ENCODE data around the gene SCN2B. TPM values are rescaled to one million over a fixed set of nuclear protein-coding genes. Genes with fewer than 3 reads are reported as not detected.
A peak's percentile ranks its signal among the peaks of the same experiment; 100 is the strongest.

The SCN2B gene
- total and polyA plus RNA-seq, 2 of the 13 experiments (the other 11 are each of a cell fraction or from before 2014, with no cell fraction given): 0.01 to 0.02 TPM

DNA sequence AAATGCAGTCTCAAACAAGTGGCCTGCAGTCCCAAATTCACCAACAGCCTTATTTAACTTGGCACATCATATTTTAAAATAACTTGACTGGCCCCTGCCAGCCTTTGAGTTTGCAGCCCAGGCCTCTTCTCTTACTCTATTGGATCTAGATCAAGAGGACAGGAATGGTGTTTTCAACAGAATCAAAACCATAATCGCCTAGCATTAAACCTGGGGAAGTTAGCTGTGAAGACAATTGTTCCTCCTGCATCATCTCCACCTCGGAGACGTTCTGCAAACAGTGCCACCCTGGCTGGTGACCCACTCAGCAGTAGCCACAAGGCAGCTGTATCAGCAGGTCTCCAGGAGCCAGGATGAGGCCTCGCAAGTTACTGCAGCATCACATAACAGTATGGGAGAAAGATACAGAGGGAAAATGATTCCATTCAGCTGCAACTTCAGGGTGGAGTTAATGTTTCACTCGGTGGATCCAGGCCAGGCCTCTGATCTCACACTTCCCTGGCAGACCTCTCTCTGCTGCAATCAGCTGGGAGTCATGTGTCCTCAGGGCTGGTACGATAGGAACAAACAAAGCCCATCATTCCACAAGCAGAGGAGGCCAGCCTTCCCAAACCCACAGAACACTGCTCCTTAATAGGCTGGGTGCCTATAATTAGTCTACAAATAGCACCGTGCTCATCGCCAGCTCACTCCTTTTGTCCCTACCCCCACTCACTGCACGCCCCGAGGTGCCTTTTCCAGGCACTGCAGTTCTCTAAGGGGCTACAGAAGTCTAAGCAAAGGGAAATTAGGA is 18.6 kb upstream of the SCN2B start (continued):
- peak; percentile 26 for TF ChIP-seq IKZF4 (CRISPR knock-in tag; IDR thresholded peaks at IDR 0.05; ENCODE audit: borderline replicate concordance, low read depth, not compliant biosample characterization)
- TF ChIP-seq, protein P1, sequence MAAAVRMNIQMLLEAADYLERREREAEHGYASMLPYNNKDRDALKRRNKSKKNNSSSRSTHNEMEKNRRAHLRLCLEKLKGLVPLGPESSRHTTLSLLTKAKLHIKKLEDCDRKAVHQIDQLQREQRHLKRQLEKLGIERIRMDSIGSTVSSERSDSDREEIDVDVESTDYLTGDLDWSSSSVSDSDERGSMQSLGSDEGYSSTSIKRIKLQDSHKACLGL (CRISPR knock-in tag; IDR thresholded peaks at IDR 0.05): no peak
- peak; percentile 40; the same call in 1 of the 2 replicates for TF ChIP-seq TAF1 (CRISPR knock-in tag; IDR thresholded peaks at IDR 0.05)
- TF ChIP-seq ZNF549 (CRISPR knock-in tag; IDR thresholded peaks at IDR 0.05): no peak
- TF ChIP-seq ZNF75D (CRISPR knock-in tag; IDR thresholded peaks at IDR 0.05; ENCODE audit: borderline replicate concordance): no peak
- TF ChIP-seq, protein P2, sequence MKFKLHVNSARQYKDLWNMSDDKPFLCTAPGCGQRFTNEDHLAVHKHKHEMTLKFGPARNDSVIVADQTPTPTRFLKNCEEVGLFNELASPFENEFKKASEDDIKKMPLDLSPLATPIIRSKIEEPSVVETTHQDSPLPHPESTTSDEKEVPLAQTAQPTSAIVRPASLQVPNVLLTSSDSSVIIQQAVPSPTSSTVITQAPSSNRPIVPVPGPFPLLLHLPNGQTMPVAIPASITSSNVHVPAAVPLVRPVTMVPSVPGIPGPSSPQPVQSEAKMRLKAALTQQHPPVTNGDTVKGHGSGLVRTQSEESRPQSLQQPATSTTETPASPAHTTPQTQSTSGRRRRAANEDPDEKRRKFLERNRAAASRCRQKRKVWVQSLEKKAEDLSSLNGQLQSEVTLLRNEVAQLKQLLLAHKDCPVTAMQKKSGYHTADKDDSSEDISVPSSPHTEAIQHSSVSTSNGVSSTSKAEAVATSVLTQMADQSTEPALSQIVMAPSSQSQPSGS (CRISPR knock-in tag; IDR thresholded peaks at IDR 0.05): peak; percentile 95
- TF ChIP-seq HOXA5 (CRISPR knock-in tag; IDR thresholded peaks at IDR 0.05): no peak
- TF ChIP-seq ZFY (CRISPR knock-in tag; IDR thresholded peaks at IDR 0.05): peak; percentile 70; the same call in 1 of the 2 replicates
- TF ChIP-seq MTA1 (CRISPR knock-in tag; IDR thresholded peaks at IDR 0.05; ENCODE audit: borderline replicate concordance): 0 out of 2 replicates have a peak, but pooled peaks have one; percentile 28
- no peak for TF ChIP-seq ZNF296 (CRISPR knock-in tag; conservative IDR thresholded peaks at IDR 0.05)
- TF ChIP-seq CEBPG (CRISPR knock-in tag; IDR thresholded peaks at IDR 0.05): peak; percentile 86
- TF ChIP-seq ZNF451 (CRISPR knock-in tag; IDR thresholded peaks at IDR 0.05): no peak
- TF ChIP-seq POGZ (CRISPR knock-in tag; IDR thresholded peaks at IDR 0.05): no peak; the same call in 1 of the 2 replicates
- no peak for TF ChIP-seq ZNF839 (CRISPR knock-in tag; IDR thresholded peaks at IDR 0.05; ENCODE audit: borderline replicate concordance)
- no peak for TF ChIP-seq CENPT (CRISPR knock-in tag; IDR thresholded peaks at IDR 0.05; ENCODE audit: low read depth)
- no peak; the same call in 1 of the 2 replicates for TF ChIP-seq ZNF232 (CRISPR knock-in tag; IDR thresholded peaks at IDR 0.05; ENCODE audit: borderline replicate concordance)
- TF ChIP-seq, protein P3, sequence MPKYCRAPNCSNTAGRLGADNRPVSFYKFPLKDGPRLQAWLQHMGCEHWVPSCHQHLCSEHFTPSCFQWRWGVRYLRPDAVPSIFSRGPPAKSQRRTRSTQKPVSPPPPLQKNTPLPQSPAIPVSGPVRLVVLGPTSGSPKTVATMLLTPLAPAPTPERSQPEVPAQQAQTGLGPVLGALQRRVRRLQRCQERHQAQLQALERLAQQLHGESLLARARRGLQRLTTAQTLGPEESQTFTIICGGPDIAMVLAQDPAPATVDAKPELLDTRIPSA (CRISPR knock-in tag; IDR thresholded peaks at IDR 0.05; ENCODE audit: borderline replicate concordance): no peak
- peak; percentile 33; the same call in 1 of the 2 replicates for TF ChIP-seq NCOR1 (IDR thresholded peaks at IDR 0.05; ENCODE audit: borderline replicate concordance, low read length)
- TF ChIP-seq, protein P4, sequence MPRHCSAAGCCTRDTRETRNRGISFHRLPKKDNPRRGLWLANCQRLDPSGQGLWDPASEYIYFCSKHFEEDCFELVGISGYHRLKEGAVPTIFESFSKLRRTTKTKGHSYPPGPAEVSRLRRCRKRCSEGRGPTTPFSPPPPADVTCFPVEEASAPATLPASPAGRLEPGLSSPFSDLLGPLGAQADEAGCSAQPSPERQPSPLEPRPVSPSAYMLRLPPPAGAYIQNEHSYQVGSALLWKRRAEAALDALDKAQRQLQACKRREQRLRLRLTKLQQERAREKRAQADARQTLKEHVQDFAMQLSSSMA (CRISPR knock-in tag; IDR thresholded peaks at IDR 0.05): no peak
- no peak for TF ChIP-seq ONECUT2 (CRISPR knock-in tag; IDR thresholded peaks at IDR 0.05)
- TF ChIP-seq POLR2AphosphoS5 (IDR thresholded peaks at IDR 0.05; ENCODE audit: low read depth, low read length): peak; percentile 62
- peak; percentile 86 for TF ChIP-seq RXRB (CRISPR knock-in tag; IDR thresholded peaks at IDR 0.05; ENCODE audit: borderline replicate concordance)
- TF ChIP-seq BCL6 (CRISPR knock-in tag; IDR thresholded peaks at IDR 0.05): peak; percentile 62
- peak; percentile 52; the same call in 1 of the 2 replicates for TF ChIP-seq ZMYM3 (CRISPR knock-in tag; IDR thresholded peaks at IDR 0.05)
- TF ChIP-seq, protein P5, sequence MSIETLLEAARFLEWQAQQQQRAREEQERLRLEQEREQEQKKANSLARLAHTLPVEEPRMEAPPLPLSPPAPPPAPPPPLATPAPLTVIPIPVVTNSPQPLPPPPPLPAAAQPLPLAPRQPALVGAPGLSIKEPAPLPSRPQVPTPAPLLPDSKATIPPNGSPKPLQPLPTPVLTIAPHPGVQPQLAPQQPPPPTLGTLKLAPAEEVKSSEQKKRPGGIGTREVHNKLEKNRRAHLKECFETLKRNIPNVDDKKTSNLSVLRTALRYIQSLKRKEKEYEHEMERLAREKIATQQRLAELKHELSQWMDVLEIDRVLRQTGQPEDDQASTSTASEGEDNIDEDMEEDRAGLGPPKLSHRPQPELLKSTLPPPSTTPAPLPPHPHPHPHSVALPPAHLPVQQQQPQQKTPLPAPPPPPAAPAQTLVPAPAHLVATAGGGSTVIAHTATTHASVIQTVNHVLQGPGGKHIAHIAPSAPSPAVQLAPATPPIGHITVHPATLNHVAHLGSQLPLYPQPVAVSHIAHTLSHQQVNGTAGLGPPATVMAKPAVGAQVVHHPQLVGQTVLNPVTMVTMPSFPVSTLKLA (IDR thresholded peaks at IDR 0.05): peak; percentile 34; the same call in 1 of the 2 replicates
- TF ChIP-seq SMC3 (IDR thresholded peaks at IDR 0.05; ENCODE audit: low read length): peak; percentile 47
- TF ChIP-seq ZNF354B (CRISPR knock-in tag; IDR thresholded peaks at IDR 0.05): no peak
